PC-3 (cell line): Measurements from ENCODE around the gene HPCAL4. TPM values are rescaled to one million over a fixed set of nuclear protein-coding genes. Genes with fewer than 3 reads are reported as not detected.

Source experiments
- ATAC-seq: fragments of 200-7000 bp; cut with Tn5 transposase; 2 replicates; pipeline ENCODE4 v1.9.1; 2020; ENCODE audit warnings: mild to moderate bottlenecking, moderate library complexity
- BruUV-seq: library from RNA; stranded (reverse); fragments of 400-500 nt; replicated peaks from 2 replicates; lab custom pipeline; 2021; lab: Mats Ljungman, UMichigan
- CTCF ChIA-PET: fragments of 300-600 bp; sonication (Branson Sonifier 250); formaldehyde crosslinking; loops from one replicate; lab custom pipeline; 2022; ENCODE audit warnings: antibody characterized with exemption; lab: Charles Lee
- POLR2A ChIA-PET: fragments of 300-600 bp; sonication (Branson Sonifier 250); formaldehyde crosslinking; loops from one replicate; lab custom pipeline; 2022; ENCODE audit warnings: antibody characterized with exemption; ENCODE audit not compliant: unreplicated experiment; lab: Charles Lee
- DNase-seq: peaks from one replicate; pipeline ENCODE4 v3.0.0-alpha.2; 2015
- H2AFZ ChIP-seq: fragments of 300-600 bp; sonication (generic); 2 replicates; pipeline ENCODE4 v1.6.0; 2016; ENCODE audit warnings: antibody characterized with exemption, low read length
- H3F3A ChIP-seq: fragments of 300-600 bp; sonication (generic); one replicate; pipeline ENCODE4 v1.6.0; 2017; ENCODE audit warnings: antibody characterized with exemption, low read length, control low read depth, mild to moderate bottlenecking; ENCODE audit not compliant: unreplicated experiment
- H3K27ac ChIP-seq: fragments of 300-600 bp; sonication (generic); 2 replicates; pipeline ENCODE4 v1.5.1; 2016; ENCODE audit warnings: mild to moderate bottlenecking, low read length
- H3K27me3 ChIP-seq: fragments of 300-600 bp; sonication (generic); 2 replicates; pipeline ENCODE4 v1.6.1; 2016; ENCODE audit warnings: low read length, mixed read lengths
- H3K36me3 ChIP-seq: fragments of 300-600 bp; sonication (generic); 2 replicates; pipeline ENCODE4 v1.6.1; 2016; ENCODE audit warnings: low read depth, mixed run types, low read length, mixed read lengths
- H3K4me1 ChIP-seq: fragments of 300-600 bp; sonication (generic); 2 replicates; pipeline ENCODE4 v1.5.1; 2016; ENCODE audit warnings: low read length; ENCODE audit not compliant: insufficient read depth
- H3K4me2 ChIP-seq: fragments of 300-600 bp; sonication (generic); 2 replicates; pipeline ENCODE4 v1.6.0; 2016; ENCODE audit warnings: low read length
- H3K4me3 ChIP-seq: fragments of 300-600 bp; sonication (generic); 2 replicates; pipeline ENCODE4 v1.5.1; 2016; ENCODE audit warnings: mild to moderate bottlenecking, low read length, mixed read lengths
- H3K79me2 ChIP-seq: fragments of 300-600 bp; sonication (generic); 2 replicates; pipeline ENCODE4 v1.6.1; 2017; ENCODE audit warnings: low read length, mixed read lengths
- H3K9ac ChIP-seq: fragments of 300-600 bp; sonication (generic); 2 replicates; pipeline ENCODE4 v1.6.0; 2016; ENCODE audit warnings: mild to moderate bottlenecking, low read length
- H3K9me2 ChIP-seq: fragments of 300-600 bp; sonication (generic); replicated peaks from 2 replicates; pipeline ENCODE4 v1.6.1; 2016; ENCODE audit warnings: mixed run types, low read length, mixed read lengths
- H3K9me3 ChIP-seq: fragments of 300-600 bp; sonication (generic); 2 replicates; pipeline ENCODE4 v1.6.1; 2016; ENCODE audit warnings: low read length, mixed read lengths
- H4K20me1 ChIP-seq: fragments of 300-600 bp; sonication (generic); 2 replicates; pipeline ENCODE4 v1.6.1; 2016; ENCODE audit warnings: low read length, mixed read lengths
- EZH2 ChIP-seq: fragments of 300-600 bp; sonication (generic); IDR thresholded peaks from one replicate; pipeline ENCODE4 v1.6.1; 2017; ENCODE audit warnings: antibody characterized with exemption, mild to moderate bottlenecking, low read length; ENCODE audit not compliant: unreplicated experiment
- EZH2phosphoT487 ChIP-seq: fragments of 300-600 bp; sonication (generic); IDR thresholded peaks from 2 replicates; pipeline ENCODE4 v1.6.1; 2018; ENCODE audit warnings: mild to moderate bottlenecking, antibody characterized with exemption, low read length, borderline replicate concordance
- intact Hi-C: fragments of 100-400 bp; cut with micrococcal nuclease; formaldehyde crosslinking; loops from 2 replicates; pipeline ENCODE4 v1.9.0; 2023
- total RNA-seq: library from RNA; depleted of rRNA; stranded (reverse); fragments of >200 nt; gene quantifications from 2 replicates; pipeline ENCODE4 v1.2.3, GENCODE V29; 2014
- TF ChIP-seq, protein P1 (sequence below): fragments of 300-600 bp; sonication (generic); conservative IDR thresholded peaks from 2 replicates; pipeline ENCODE4 v1.5.1; 2017; ENCODE audit warnings: antibody characterized with exemption, low read depth, mild to moderate bottlenecking, low read length

The HPCAL4 gene
- total RNA-seq, 1 experiment from 2014 or later = 0.04 TPM

DNA sequence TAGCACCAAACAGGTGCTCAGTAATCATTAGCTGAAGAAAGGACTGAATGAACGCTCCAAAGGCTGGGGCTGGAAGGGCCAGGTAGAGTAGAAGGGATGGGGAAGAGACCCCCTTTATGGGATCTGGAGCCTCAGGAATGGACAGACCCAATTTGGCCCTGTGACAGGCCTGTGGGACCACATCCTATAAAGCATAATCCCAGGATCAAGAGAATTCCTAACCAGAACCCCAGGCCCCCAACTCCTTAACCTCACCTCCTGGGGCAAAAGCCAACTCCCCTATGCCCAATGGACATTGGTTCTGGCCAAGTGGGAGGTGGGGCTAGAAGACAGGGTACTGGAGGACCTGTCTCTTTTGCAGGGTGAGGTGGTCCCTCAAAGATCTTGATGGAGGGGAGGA, 9.2 kb downstream of the HPCAL4 start:
- H3K27ac ChIP-seq = no peak overlapping the region
- DNase-seq (no peak), ATAC-seq (no peak)
- no peaks in the 10 kb centered on the region for H3K9me3 ChIP-seq
- ChIA-PET POLR2A (no interaction called here), CTCF (no interaction called here)
- no peak overlapping the region for H3K4me3 ChIP-seq
- no peak overlapping the region for H2AFZ ChIP-seq
- intact Hi-C loops = no loop called here
- no peaks in the 10 kb centered on the region for H3K4me1 ChIP-seq
- H3K9ac ChIP-seq = no peak overlapping the region
- no peaks in the 10 kb centered on the region for H3K36me3 ChIP-seq
- H3K27me3 ChIP-seq = peaks cover 7% of the 10 kb centered on the region; the same call in 1 of the 2 replicates
- H4K20me1 ChIP-seq = no peaks in the 10 kb centered on the region
- no peaks in the 10 kb centered on the region for H3K9me2 ChIP-seq
- no peaks in the 10 kb centered on the region for H3K79me2 ChIP-seq
- no peak overlapping the region for H3K4me2 ChIP-seq
- no peaks in the 10 kb centered on the region for H3F3A ChIP-seq
- no TSS peak for BruUV-seq
- TF ChIP-seq EZH2 (no peak), EZH2phosphoT487 (no peak)
- TF ChIP-seq, protein P1, sequence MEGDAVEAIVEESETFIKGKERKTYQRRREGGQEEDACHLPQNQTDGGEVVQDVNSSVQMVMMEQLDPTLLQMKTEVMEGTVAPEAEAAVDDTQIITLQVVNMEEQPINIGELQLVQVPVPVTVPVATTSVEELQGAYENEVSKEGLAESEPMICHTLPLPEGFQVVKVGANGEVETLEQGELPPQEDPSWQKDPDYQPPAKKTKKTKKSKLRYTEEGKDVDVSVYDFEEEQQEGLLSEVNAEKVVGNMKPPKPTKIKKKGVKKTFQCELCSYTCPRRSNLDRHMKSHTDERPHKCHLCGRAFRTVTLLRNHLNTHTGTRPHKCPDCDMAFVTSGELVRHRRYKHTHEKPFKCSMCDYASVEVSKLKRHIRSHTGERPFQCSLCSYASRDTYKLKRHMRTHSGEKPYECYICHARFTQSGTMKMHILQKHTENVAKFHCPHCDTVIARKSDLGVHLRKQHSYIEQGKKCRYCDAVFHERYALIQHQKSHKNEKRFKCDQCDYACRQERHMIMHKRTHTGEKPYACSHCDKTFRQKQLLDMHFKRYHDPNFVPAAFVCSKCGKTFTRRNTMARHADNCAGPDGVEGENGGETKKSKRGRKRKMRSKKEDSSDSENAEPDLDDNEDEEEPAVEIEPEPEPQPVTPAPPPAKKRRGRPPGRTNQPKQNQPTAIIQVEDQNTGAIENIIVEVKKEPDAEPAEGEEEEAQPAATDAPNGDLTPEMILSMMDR = no peak

GRCh38 chr1:39681294-39681693, 9.9 kb downstream of the HPCAL4 start:
- Histone ChIP-seq H3K9ac (no peak overlapping the region), H3F3A (no peaks in the 10 kb centered on the region), H3K4me1 (no peaks in the 10 kb centered on the region), H2AFZ (no peak overlapping the region), H4K20me1 (no peaks in the 10 kb centered on the region), H3K79me2 (no peaks in the 10 kb centered on the region), H3K27ac (no peak overlapping the region), H3K9me3 (no peaks in the 10 kb centered on the region), H3K4me3 (no peak overlapping the region), H3K36me3 (no peaks in the 10 kb centered on the region), H3K27me3 (peaks cover 7% of the 10 kb centered on the region; the same call in 1 of the 2 replicates), H3K4me2 (no peak overlapping the region), H3K9me2 (no peaks in the 10 kb centered on the region)
- DNase-seq = no peak
- ChIA-PET CTCF (no interaction called here), POLR2A (no interaction called here)
- TF ChIP-seq, protein P1 = no peak
- TF ChIP-seq EZH2phosphoT487 (no peak), EZH2 (no peak)
- intact Hi-C loops = no loop called here
- no TSS peak for BruUV-seq
- ATAC-seq = no peak

GRCh38 chr1:39680751-39681150, 10.5 kb downstream of the HPCAL4 start:
- Histone ChIP-seq H3K4me3 (no peak overlapping the region), H3K4me1 (no peaks in the 10 kb centered on the region), H3K79me2 (no peaks in the 10 kb centered on the region), H2AFZ (no peak overlapping the region), H3K9ac (no peak overlapping the region), H3K9me3 (no peaks in the 10 kb centered on the region), H3K9me2 (no peaks in the 10 kb centered on the region), H3K27ac (no peak overlapping the region), H3F3A (no peaks in the 10 kb centered on the region), H4K20me1 (no peaks in the 10 kb centered on the region), H3K4me2 (no peak overlapping the region), H3K27me3 (peaks cover 7% of the 10 kb centered on the region; the same call in 1 of the 2 replicates), H3K36me3 (no peaks in the 10 kb centered on the region)
- BruUV-seq = no TSS peak
- no peak for ATAC-seq
- DNase-seq = no peak
- POLR2A ChIA-PET = no interaction called here
- no peak for TF ChIP-seq EZH2phosphoT487
- TF ChIP-seq, protein P1 = no peak
- TF ChIP-seq EZH2 = no peak
- intact Hi-C loops = no loop called here
- CTCF ChIA-PET = no interaction called here
